ENCODE measurements around the gene MERTK.
"Not testable (repeated sequence)": the region's sequence is repeated elsewhere in the genome, so short reads cannot be mapped to it uniquely, and the experiment has no call there.

Gene MERTK

GRCh38 chr2:111897924-111898702 is at the start of gene MERTK:
TSS of gene MERTK (plus strand) at chr2:111898607. CDS start at chr2:111898736, 129 bp downstream.
- DNase-seq: peak; percentile 96

- not testable (repeated sequence) for DNase-seq
Observed at GRCh38 chr2:111850646-111851045, 47.8 kb upstream of the MERTK start.

- not testable (repeated sequence) for DNase-seq
Observed at GRCh38 chr2:111852544-111852943, 45.9 kb upstream of the MERTK start.

GRCh38 chr2:111860005-111860404 is 38.4 kb upstream of the MERTK start:
- not testable (repeated sequence) for DNase-seq

- DNase-seq: not testable (repeated sequence)
Observed at GRCh38 chr2:111865124-111865523, 33.3 kb upstream of the MERTK start.

- not testable (repeated sequence) for DNase-seq
Observed at GRCh38 chr2:111872806-111873205, 25.6 kb upstream of the MERTK start.

- DNase-seq: peak; percentile 86
Observed at GRCh38 chr2:111883661-111884591, 14.5 kb upstream of the MERTK start, which contains the start of gene ANAPC1. TSS of gene ANAPC1 (minus strand) at chr2:111884193. CDS start at chr2:111880825, 3,368 bp downstream.

- no peak for DNase-seq
Observed at GRCh38 chr2:111884592-111884964, 13.8 kb upstream of the MERTK start.

GRCh38 chr2:111896024-111896423 is 2.4 kb upstream of the MERTK start:
- DNase-seq: no peak

GRCh38 chr2:111896576-111896975 is 1.8 kb upstream of the MERTK start:
- no peak for DNase-seq

GRCh38 chr2:111897630-111897923 is 830 bp upstream of the MERTK start:
- DNase-seq: no peak

GRCh38 chr2:111898703-111899514 is 502 bp downstream of the MERTK start:
- DNase-seq: peak; percentile 62

- peak; percentile 53 for DNase-seq
Observed at GRCh38 chr2:111900859-111901258, 2.5 kb downstream of the MERTK start.

GRCh38 chr2:111903516-111903915 is 5.1 kb downstream of the MERTK start:
- no peak for DNase-seq

GRCh38 chr2:111903930-111904439 is 5.6 kb downstream of the MERTK start:
- DNase-seq: no peak

- no peak for DNase-seq
Observed at GRCh38 chr2:111904726-111905474, 6.5 kb downstream of the MERTK start.

GRCh38 chr2:111905475-111905869 is 7.1 kb downstream of the MERTK start:
- not testable (repeated sequence) for DNase-seq

- DNase-seq: no peak
Observed at GRCh38 chr2:111905990-111906735, 7.8 kb downstream of the MERTK start.

- no peak for DNase-seq
Observed at GRCh38 chr2:111908578-111908977, 10.2 kb downstream of the MERTK start.

- DNase-seq: no peak
Observed at GRCh38 chr2:111909079-111909478, 10.7 kb downstream of the MERTK start.

- not testable (repeated sequence) for DNase-seq
Observed at GRCh38 chr2:111909997-111910396, 11.6 kb downstream of the MERTK start.

Measured in left hindlimb (tissue), 1 donor.